GM23338 (cell line): ENCODE results near the gene PCYT1A.

Source experiments
- CTCF ChIP-seq, 2 experiments: fragments of 200-600 bp in 1 of 2; sonication (generic) in 1 of 2; conservative IDR thresholded peaks; 2 replicates each; pipeline versions ENCODE4 v1.5.1 to v1.6.1; 2016 to 2017; ENCODE audit warnings: antibody characterized with exemption in 2 of 2, low read depth in 2 of 2, mild to moderate bottlenecking in 2 of 2, moderate library complexity in 1 of 2
- ETS1 ChIP-seq: IDR thresholded peaks from 2 replicates; pipeline ENCODE4 v1.6.1; 2016; ENCODE audit warnings: antibody characterized with exemption
- EZH2 ChIP-seq: fragments of 200-600 bp; sonication (generic); IDR thresholded peaks from one replicate; pipeline ENCODE4 v1.8.0; 2017; ENCODE audit warnings: antibody characterized with exemption, mild to moderate bottlenecking, low read depth; ENCODE audit not compliant: unreplicated experiment
- EZH2phosphoT487 ChIP-seq: fragments of 200-600 bp; sonication (generic); IDR thresholded peaks from one replicate; pipeline ENCODE4 v1.8.1; 2018; ENCODE audit warnings: antibody characterized with exemption; ENCODE audit not compliant: unreplicated experiment
- JUNB ChIP-seq: IDR thresholded peaks from one replicate; pipeline ENCODE4 v1.6.1; 2016; ENCODE audit warnings: antibody characterized with exemption; ENCODE audit not compliant: unreplicated experiment
- POLR2AphosphoS5 ChIP-seq: IDR thresholded peaks from 2 replicates; pipeline ENCODE4 v1.6.1; 2016; ENCODE audit warnings: antibody characterized with exemption, low read depth

GRCh38 chr3:196186651-196187573 is 100.6 kb downstream of the PCYT1A start:
- TF ChIP-seq CTCF (conservative IDR thresholded peaks at IDR 0.05; ENCODE audit: low read depth in 2 of 2): no peak
- no peak for TF ChIP-seq EZH2
- no peak for TF ChIP-seq JUNB
- TF ChIP-seq POLR2AphosphoS5: no peak
- TF ChIP-seq ETS1: no peak
- TF ChIP-seq EZH2phosphoT487: no peak
